ENCODE measurements around the gene SLC25A11. TPM values are rescaled to one million over a fixed set of nuclear protein-coding genes. Genes with fewer than 3 reads are reported as not detected.
"Not testable (repeated sequence)": the region's sequence is repeated elsewhere in the genome, so short reads cannot be mapped to it uniquely, and the experiment has no call there.

The SLC25A11 gene
- total RNA-seq, 1 experiment from 2014 or later: 65.9 TPM

- H3K36me3 ChIP-seq (ENCODE audit: control insufficient read depth, insufficient read depth, low read length): no peaks in the 10 kb centered on the region
- H3K27ac ChIP-seq (ENCODE audit: low read length): no peak overlapping the region
- intact Hi-C loops (cut with micrococcal nuclease; ENCODE audit: unreplicated experiment): no loop called here
- no peak for TF ChIP-seq CTCF (IDR thresholded peaks at IDR 0.05)
- no peak for TF ChIP-seq TCF7L2 (IDR thresholded peaks at IDR 0.05; ENCODE audit: low read depth, low read length)
- TF ChIP-seq POLR2AphosphoS5 (IDR thresholded peaks at IDR 0.05; ENCODE audit: low read depth, low read length): no peak
- no peak for TF ChIP-seq SIN3A (IDR thresholded peaks at IDR 0.05; ENCODE audit: borderline replicate concordance, insufficient read depth, low read depth, low read length)
- no peak for TF ChIP-seq REST (IDR thresholded peaks at IDR 0.05; ENCODE audit: insufficient read depth in 1 of 2, low read depth in 2 of 2, low read length in 1 of 2)
- no peaks in the 10 kb centered on the region for H3K4me1 ChIP-seq (ENCODE audit: control insufficient read depth, insufficient read depth, low read length)
- in situ Hi-C loops (cut with HindIII; ENCODE audit: low pct_unique_long_range_greater_than_20kb, low sequenced_read_pairs): no loop called here
- BruUV-seq (replicated peaks): no TSS peak
- ATAC-seq: no peak
- no peak overlapping the region for H3K4me3 ChIP-seq (ENCODE audit: low read depth in 2 of 2, low read length in 2 of 2)
- ChIA-PET POLR2A (no interaction called here), CTCF (interaction anchor here (0.6 kb wide), 1 partner anchor 202 kb away, joined by 3 read pairs; no protein-coding TSS in a partner anchor)
- H3K27me3 ChIP-seq (ENCODE audit: control insufficient read depth, insufficient read depth, low read length): no peaks in the 10 kb centered on the region
- no peaks in the 10 kb centered on the region for H3K9me3 ChIP-seq (ENCODE audit: control insufficient read depth, insufficient read depth, low read depth, low read length)
- DNase-seq (ENCODE audit: low read depth, low spot score): no peak
Observed at GRCh38 chr17:4920351-4921048, 19.3 kb downstream of the SLC25A11 start.

- in situ Hi-C loops (cut with HindIII; ENCODE audit: low pct_unique_long_range_greater_than_20kb, low sequenced_read_pairs): no loop called here
- Histone ChIP-seq H3K4me1 (ENCODE audit: control insufficient read depth, insufficient read depth, low read length) (no peaks in the 10 kb centered on the region), H3K27me3 (ENCODE audit: control insufficient read depth, insufficient read depth, low read length) (no peaks in the 10 kb centered on the region), H3K27ac (ENCODE audit: low read length) (no peak overlapping the region), H3K9me3 (ENCODE audit: control insufficient read depth, insufficient read depth, low read depth, low read length) (no peaks in the 10 kb centered on the region), H3K36me3 (ENCODE audit: control insufficient read depth, insufficient read depth, low read length) (no peaks in the 10 kb centered on the region), H3K4me3 (ENCODE audit: low read depth in 2 of 2, low read length in 2 of 2) (no peak overlapping the region)
- BruUV-seq (replicated peaks): no TSS peak
- CTCF ChIA-PET: no interaction called here
- POLR2A ChIA-PET: interaction anchor here (0.7 kb wide), 1 partner anchor 67 kb away, joined by 8 read pairs; no protein-coding TSS in a partner anchor
- ATAC-seq (no peak), DNase-seq (ENCODE audit: low read depth, low spot score) (no peak)
- TF ChIP-seq SIN3A (IDR thresholded peaks at IDR 0.05; ENCODE audit: borderline replicate concordance, insufficient read depth, low read depth, low read length) (no peak), TCF7L2 (IDR thresholded peaks at IDR 0.05; ENCODE audit: low read depth, low read length) (no peak), CTCF (IDR thresholded peaks at IDR 0.05) (no peak)
- intact Hi-C loops (cut with micrococcal nuclease; ENCODE audit: unreplicated experiment): no loop called here
Observed at GRCh38 chr17:4919511-4920047, 20.3 kb downstream of the SLC25A11 start.

- in situ Hi-C loops (cut with HindIII; ENCODE audit: low pct_unique_long_range_greater_than_20kb, low sequenced_read_pairs); H3K27me3 ChIP-seq (ENCODE audit: control insufficient read depth, insufficient read depth, low read length); H3K4me1 ChIP-seq (ENCODE audit: control insufficient read depth, insufficient read depth, low read length); H3K4me3 ChIP-seq (ENCODE audit: low read depth in 2 of 2, low read length in 2 of 2); H3K36me3 ChIP-seq (ENCODE audit: control insufficient read depth, insufficient read depth, low read length); BruUV-seq (replicated peaks); intact Hi-C loops (cut with micrococcal nuclease; ENCODE audit: unreplicated experiment); POLR2A ChIA-PET; H3K9me3 ChIP-seq (ENCODE audit: control insufficient read depth, insufficient read depth, low read depth, low read length); DNase-seq (ENCODE audit: low read depth, low spot score); ATAC-seq; H3K27ac ChIP-seq (ENCODE audit: low read length); CTCF ChIA-PET: not testable (repeated sequence)
Observed at GRCh38 chr17:4914551-4914950, 25.3 kb downstream of the SLC25A11 start.
